Fibroblast of lung (primary cell): ENCODE results near the gene SUSD6. TPM values are rescaled to one million over a fixed set of nuclear protein-coding genes. Genes with fewer than 3 reads are reported as not detected.

Experiments used
- DNase-seq, 2 donors: peaks; one replicate each; pipeline versions ENCODE4 v3.0.0 to v3.0.0-alpha.2; 2010; ENCODE audit warnings: low read depth in 2 of 2
- H2AFZ ChIP-seq: 2 replicates; pipeline ENCODE4 v1.5.1; 2012; ENCODE audit warnings: low read length, control low read depth, inconsistent platforms
- H3K27ac ChIP-seq: 2 replicates; pipeline ENCODE4 v1.5.1; 2011; ENCODE audit warnings: low read length, control low read depth; ENCODE audit not compliant: insufficient read depth
- H3K27me3 ChIP-seq: 2 replicates; pipeline ENCODE4 v1.5.1; 2011; ENCODE audit warnings: mild to moderate bottlenecking, low read length; ENCODE audit not compliant: control insufficient read depth, insufficient read depth
- H3K36me3 ChIP-seq: 2 replicates; pipeline ENCODE4 v1.5.1; 2011; ENCODE audit warnings: low read length; ENCODE audit not compliant: control insufficient read depth, insufficient read depth
- H3K4me1 ChIP-seq: 2 replicates; pipeline ENCODE4 v1.5.1; 2011; ENCODE audit warnings: low read length; ENCODE audit not compliant: control insufficient read depth, insufficient read depth; ENCODE audit errors: extremely low read depth
- H3K4me2 ChIP-seq: 2 replicates; pipeline ENCODE4 v1.5.1; 2011; ENCODE audit warnings: low read length, control low read depth; ENCODE audit not compliant: insufficient read depth; ENCODE audit errors: extremely low read depth
- H3K4me3 ChIP-seq, 4 experiments: fragments of 200-600 bp in 1 of 4; sonication (generic) in 1 of 4; replicated peaks in 1 of 4; 2 replicates each; pipeline ENCODE4 v1.5.1; 2011 to 2016; ENCODE audit warnings: low read length in 4 of 4, low read depth in 3 of 4, mild to moderate bottlenecking in 3 of 4, control low read depth in 2 of 4, inconsistent platforms in 1 of 4, mixed read lengths in 1 of 4; ENCODE audit not compliant: insufficient read depth in 1 of 4; ENCODE audit errors: control extremely low read depth in 1 of 4
- H3K79me2 ChIP-seq: 2 replicates; pipeline ENCODE4 v1.5.1; 2012; ENCODE audit warnings: mild to moderate bottlenecking, low read length, inconsistent platforms; ENCODE audit not compliant: control insufficient read depth, insufficient read depth
- H3K9ac ChIP-seq: 2 replicates; pipeline ENCODE4 v1.5.1; 2011; ENCODE audit warnings: mild to moderate bottlenecking, low read length, control low read depth; ENCODE audit not compliant: insufficient read depth
- H3K9me3 ChIP-seq: 2 replicates; pipeline ENCODE4 v1.5.1; 2012; ENCODE audit warnings: low read depth, low read length; ENCODE audit not compliant: control insufficient read depth, insufficient read depth
- H4K20me1 ChIP-seq: 2 replicates; pipeline ENCODE4 v1.5.1; 2011; ENCODE audit warnings: low read length; ENCODE audit not compliant: control insufficient read depth, insufficient read depth; ENCODE audit errors: extremely low read depth
- CTCF ChIP-seq, 2 donors: IDR thresholded peaks in 1 of 2; conservative IDR thresholded peaks in 1 of 2; 1 replicate in 1 of 2; 2 replicates in 1 of 2; pipeline ENCODE4 v1.5.1; 2011 to 2012; ENCODE audit warnings: low read length in 2 of 2, control low read depth in 1 of 2, inconsistent platforms in 1 of 2, low read depth in 1 of 2, mild to moderate bottlenecking in 1 of 2
- EZH2 ChIP-seq: IDR thresholded peaks from 2 replicates; pipeline ENCODE4 v1.5.1; 2012; ENCODE audit warnings: low read length, control low read depth, mild to moderate bottlenecking; ENCODE audit errors: missing control alignments
- polyA plus RNA-seq, 2 donors: library from polyadenylated mRNA; depleted of rRNA in 1 of 2; stranded (reverse) in 1 of 2; unstranded in 1 of 2; fragments of >200 nt; gene quantifications; 2 replicates each; pipeline ENCODE4 v1.2.1, GENCODE V29; 2011 to 2012; ENCODE audit warnings: missing spikeins in 1 of 2
- total RNA-seq: library from RNA; depleted of rRNA; stranded (reverse); fragments of >200 nt; gene quantifications from 2 replicates; pipeline ENCODE4 v1.2.1, GENCODE V29; 2014

SUSD6 gene
- total and polyA plus RNA-seq, 2 donors (not counting 1 experiment from before 2014, with no cell fraction given): 9.1 to 11.4 TPM

GRCh38 chr14:69675245-69675583, 63.8 kb downstream of the SUSD6 start:
- H4K20me1 ChIP-seq: no peaks in the 10 kb centered on the region
- no peak for DNase-seq

GRCh38 chr14:69675877-69676416, 64.6 kb downstream of the SUSD6 start:
- H3K27me3 ChIP-seq: no peaks in the 10 kb centered on the region
- H2AFZ ChIP-seq: no peak overlapping the region
- no peaks in the 10 kb centered on the region for H4K20me1 ChIP-seq
- no peak for DNase-seq
- no peaks in the 10 kb centered on the region for H3K36me3 ChIP-seq
- no peaks in the 10 kb centered on the region for H3K9me3 ChIP-seq
- no peaks in the 10 kb centered on the region for H3K4me1 ChIP-seq
- H3K4me2 ChIP-seq: no peak overlapping the region
- TF ChIP-seq EZH2: no peak
- no peak overlapping the region for H3K4me3 ChIP-seq
- H3K9ac ChIP-seq: no peak overlapping the region
- H3K79me2 ChIP-seq: no peaks in the 10 kb centered on the region
- H3K27ac ChIP-seq: no peak overlapping the region

More at GRCh38 chr14:69675245-69675583, 63.8 kb downstream of the SUSD6 start:
- Histone ChIP-seq H3K9me3 (no peaks in the 10 kb centered on the region), H3K4me3 (no peak overlapping the region), H3K79me2 (no peaks in the 10 kb centered on the region), H2AFZ (no peak overlapping the region), H3K4me2 (no peak overlapping the region), H3K27me3 (no peaks in the 10 kb centered on the region), H3K9ac (no peak overlapping the region), H3K4me1 (no peaks in the 10 kb centered on the region), H3K27ac (no peak overlapping the region), H3K36me3 (no peaks in the 10 kb centered on the region)
- TF ChIP-seq CTCF (conservative IDR thresholded peaks at IDR 0.05 in 1 of 2, IDR thresholded peaks at IDR 0.05 in 1 of 2; ENCODE audit: low read depth in 1 of 2, low read length in 2 of 2): no peak

GRCh38 chr14:69676723-69677122, 65.3 kb downstream of the SUSD6 start:
- Histone ChIP-seq H3K4me2 (no peak overlapping the region), H3K4me3 (no peak overlapping the region), H3K9me3 (no peaks in the 10 kb centered on the region), H3K4me1 (no peaks in the 10 kb centered on the region), H3K27me3 (no peaks in the 10 kb centered on the region), H3K27ac (no peak overlapping the region), H3K9ac (no peak overlapping the region), H3K36me3 (no peaks in the 10 kb centered on the region), H3K79me2 (no peaks in the 10 kb centered on the region), H2AFZ (no peak overlapping the region), H4K20me1 (no peaks in the 10 kb centered on the region)
- TF ChIP-seq CTCF (conservative IDR thresholded peaks at IDR 0.05 in 1 of 2, IDR thresholded peaks at IDR 0.05 in 1 of 2; ENCODE audit: low read depth in 1 of 2, low read length in 2 of 2): no peak
- no peak for TF ChIP-seq EZH2
- no peak for DNase-seq
